Measurements from ENCODE around the gene ALDH3B2.

Gene ALDH3B2

DNA sequence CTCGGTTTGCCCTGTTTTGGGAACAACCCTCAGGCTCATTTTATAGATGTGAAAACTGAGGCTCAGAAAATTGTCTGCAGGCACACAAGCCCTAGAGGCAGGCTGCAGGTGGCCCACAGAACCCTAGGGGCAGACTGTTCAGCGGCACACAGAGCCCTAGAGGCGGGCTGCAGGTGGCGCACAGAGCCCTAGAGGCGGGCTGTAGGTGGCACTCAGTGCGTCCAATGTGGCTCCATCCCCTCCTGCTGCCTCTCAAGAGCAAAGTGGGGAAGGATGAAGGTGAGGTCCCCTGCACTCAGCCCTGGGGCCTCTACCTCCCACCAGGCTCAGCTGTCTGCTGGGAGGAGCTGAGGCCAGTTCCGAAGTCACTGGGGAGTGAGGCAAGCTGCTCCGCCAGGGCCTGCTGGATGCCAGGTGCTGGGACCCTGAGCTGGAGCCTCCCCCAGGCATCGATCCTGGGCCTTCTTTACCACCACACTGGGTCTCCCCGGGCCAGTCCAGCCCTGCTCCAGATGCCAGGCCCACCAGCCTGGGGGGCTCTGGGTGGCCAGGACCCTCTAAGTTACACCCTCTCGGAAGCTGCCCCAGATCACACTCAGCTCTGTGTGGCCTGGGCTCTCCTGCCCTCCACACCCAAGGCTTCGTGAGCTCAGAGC is 26.2 kb downstream of the ALDH3B2 start:
- no peak for DNase-seq (ENCODE audit: low read depth)
- TF ChIP-seq, protein P1, sequence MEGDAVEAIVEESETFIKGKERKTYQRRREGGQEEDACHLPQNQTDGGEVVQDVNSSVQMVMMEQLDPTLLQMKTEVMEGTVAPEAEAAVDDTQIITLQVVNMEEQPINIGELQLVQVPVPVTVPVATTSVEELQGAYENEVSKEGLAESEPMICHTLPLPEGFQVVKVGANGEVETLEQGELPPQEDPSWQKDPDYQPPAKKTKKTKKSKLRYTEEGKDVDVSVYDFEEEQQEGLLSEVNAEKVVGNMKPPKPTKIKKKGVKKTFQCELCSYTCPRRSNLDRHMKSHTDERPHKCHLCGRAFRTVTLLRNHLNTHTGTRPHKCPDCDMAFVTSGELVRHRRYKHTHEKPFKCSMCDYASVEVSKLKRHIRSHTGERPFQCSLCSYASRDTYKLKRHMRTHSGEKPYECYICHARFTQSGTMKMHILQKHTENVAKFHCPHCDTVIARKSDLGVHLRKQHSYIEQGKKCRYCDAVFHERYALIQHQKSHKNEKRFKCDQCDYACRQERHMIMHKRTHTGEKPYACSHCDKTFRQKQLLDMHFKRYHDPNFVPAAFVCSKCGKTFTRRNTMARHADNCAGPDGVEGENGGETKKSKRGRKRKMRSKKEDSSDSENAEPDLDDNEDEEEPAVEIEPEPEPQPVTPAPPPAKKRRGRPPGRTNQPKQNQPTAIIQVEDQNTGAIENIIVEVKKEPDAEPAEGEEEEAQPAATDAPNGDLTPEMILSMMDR (conservative IDR thresholded peaks at IDR 0.05; ENCODE audit: low read length) = no peak
- H3K4me3 ChIP-seq (ENCODE audit: low read length) = no peak overlapping the region

DNA sequence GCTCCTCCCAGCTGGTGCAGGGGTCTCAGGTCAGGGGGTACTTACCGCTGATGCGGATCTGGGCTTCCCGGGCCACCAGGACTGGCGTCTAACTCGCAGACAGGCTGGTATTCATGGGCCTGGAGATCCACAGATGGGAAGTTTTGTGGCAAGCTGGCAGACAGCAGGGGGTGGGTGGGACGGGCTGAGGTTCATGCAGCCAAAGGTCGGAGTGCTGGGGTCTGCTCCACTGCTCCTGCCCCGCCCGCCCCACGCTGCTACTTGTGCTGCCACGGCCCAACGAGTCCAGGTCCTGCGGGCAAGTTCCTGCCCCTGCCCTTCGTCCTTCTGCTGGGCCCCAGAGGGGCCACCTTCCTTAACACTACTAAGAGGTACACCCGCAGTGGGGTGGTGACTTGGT is 27.0 kb downstream of the ALDH3B2 start:
- DNase-seq (ENCODE audit: low read depth) = no peak
- TF ChIP-seq, protein P1 (conservative IDR thresholded peaks at IDR 0.05; ENCODE audit: low read length) = no peak
- no peak overlapping the region for H3K4me3 ChIP-seq (ENCODE audit: low read length)

DNA sequence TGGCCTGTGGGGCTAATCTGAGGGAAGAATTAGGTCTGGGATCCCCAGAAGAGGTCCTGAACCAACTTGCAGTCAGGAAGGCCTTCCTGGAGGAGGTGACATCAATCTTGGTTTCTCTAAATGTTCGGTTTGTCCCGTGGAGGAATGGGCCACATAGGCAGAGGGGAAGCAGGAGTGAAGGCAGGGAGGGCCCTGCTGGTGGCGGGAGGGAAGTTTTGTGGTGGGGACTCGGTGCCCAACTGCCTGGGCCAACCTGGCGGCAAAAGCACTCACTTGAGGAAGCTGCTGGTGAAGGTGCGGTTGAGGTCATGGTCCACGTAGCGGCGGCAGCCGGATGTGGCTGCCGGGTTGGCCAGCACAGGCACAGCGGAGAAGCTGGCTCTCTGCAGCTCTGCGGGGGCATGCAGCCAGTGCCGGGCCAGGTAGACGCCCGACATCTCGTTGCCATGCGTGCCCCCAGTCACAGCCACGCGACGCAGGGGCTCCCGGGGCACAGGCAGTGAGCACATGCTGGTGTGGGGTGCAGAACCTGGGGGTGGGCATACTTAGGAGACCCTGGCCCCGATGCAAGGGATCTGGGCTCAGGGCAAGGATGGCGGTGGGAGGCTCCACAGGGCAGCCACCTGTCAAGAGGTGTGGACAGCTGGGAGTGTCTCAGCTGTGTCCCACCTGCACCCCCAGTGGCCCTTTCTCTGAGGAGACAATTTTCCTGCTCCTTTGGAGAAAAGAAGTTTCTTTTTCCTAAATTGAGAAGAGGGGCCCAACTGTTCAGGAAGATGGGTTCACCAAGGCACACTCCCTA is 27.7 kb downstream of the ALDH3B2 start:
- no peak for DNase-seq (ENCODE audit: low read depth)
- H3K4me3 ChIP-seq (ENCODE audit: low read length) = no peak overlapping the region
- TF ChIP-seq, protein P1 (conservative IDR thresholded peaks at IDR 0.05; ENCODE audit: low read length) = no peak

DNA sequence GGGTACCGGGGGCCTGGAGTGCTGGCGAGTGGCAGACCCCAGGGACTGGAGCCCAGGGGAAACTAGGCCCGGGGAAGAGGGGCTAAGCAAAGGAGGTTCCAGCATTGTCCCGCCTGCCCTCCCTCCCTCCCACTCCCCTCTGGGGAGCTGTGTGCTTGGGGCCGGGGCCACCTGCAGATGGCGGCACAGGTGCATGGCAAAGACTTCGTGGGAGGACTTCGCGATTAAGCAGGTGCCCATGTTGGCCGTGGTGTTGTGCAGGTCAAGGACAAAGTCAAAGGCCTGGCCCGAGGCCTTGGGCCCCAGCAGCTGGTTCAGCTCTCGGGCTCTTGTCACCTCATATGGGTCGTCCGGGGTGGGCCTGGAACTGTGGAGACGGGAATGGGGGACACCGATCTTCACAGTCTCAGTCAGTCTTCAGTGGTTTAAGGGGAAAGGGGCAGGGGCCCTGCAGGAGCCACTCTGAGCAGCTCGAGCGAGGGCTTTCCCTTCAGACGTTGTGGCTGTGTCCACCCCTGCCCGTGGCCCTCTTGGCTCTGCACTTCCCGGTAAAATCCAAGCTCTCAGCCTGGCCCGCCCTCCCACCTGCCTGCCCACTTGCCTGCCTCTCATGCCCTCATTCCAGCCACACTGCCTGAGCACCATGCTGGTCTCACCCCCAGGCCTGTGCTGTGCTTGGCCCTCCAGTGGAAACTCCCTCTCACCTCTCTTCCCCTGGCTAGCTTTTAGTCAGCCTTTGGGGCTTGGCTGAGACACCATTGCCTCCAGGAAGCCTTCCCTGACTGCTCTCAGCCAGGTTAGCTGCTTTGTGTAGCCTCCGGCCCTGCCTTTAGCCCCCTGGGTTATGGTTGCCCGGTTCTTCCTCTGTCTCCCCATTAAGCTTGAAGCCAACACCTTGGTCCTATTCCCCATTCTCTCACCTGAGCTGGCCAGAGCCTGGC is 28.6 kb downstream of the ALDH3B2 start:
- no peak overlapping the region for H3K4me3 ChIP-seq (ENCODE audit: low read length)
- TF ChIP-seq, protein P1 (conservative IDR thresholded peaks at IDR 0.05; ENCODE audit: low read length) = no peak
- DNase-seq (ENCODE audit: low read depth) = no peak

DNA sequence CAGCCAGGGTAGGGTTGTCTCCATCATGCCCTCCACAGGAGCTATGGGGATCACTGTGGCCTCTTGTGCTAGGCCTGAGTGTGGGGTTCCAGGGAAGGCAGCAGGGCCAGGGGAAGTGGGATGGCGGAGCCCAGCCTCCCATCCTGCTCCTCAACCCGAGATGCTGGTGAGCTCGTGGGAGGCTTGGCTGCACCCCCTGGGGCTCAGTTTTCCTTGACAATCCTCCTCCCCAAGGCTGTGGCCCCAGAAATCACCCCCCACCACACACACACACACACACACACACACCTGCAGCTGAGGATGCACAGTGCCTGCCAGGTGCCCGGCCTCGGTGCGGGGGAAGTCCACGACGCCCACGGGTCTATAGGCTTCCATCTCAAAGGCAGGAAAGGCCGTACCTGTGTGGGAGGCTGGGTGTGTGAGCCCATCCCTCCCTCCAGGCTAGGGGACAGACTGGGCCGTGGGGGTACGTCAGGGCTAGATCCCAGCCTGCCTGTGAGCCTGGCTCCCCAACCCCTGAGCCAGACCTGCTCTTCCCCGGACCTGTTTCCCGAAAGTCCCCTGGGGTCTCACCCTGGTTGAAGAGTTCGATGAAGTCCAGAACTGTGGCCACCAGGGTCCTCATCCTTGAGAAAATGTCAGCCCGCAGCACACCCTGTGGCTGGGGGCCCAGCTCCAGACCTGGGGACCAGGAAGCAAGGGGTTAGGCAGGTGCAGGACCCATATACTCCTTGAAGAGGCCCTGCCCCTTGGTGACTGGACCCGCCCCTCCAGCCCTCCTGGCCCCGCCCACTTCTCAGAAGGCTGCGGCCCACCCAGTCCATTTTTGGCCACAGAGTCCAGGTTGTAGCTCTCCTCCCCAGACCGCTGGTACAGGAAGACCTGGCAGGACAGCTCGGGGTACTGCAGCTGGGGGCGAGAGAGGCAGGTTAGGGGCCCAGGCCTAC is 29.7 kb downstream of the ALDH3B2 start:
- H3K4me3 ChIP-seq (ENCODE audit: low read length) = no peak overlapping the region
- TF ChIP-seq, protein P1 (conservative IDR thresholded peaks at IDR 0.05; ENCODE audit: low read length) = no peak
- DNase-seq (ENCODE audit: low read depth) = no peak

DNA sequence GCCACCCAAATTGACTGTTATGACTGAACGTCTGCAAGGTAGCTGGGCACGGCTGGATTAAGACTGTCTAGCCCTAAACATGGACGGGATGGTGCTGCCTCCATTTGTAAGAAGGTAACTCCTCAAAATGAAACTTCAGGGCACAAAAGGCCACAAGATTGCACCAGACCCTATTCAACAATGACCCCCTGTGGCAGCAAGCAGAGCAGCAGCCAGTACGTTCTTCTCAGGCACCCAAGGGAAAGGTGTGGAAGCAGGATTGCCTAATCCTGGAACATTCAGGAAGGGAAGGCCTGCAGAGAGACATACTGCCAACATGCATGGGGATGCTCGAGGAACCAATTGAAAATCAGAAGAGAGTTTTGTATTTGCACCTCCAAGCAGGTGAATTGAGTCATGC is 30.4 kb downstream of the ALDH3B2 start:
- DNase-seq (ENCODE audit: low read depth) = no peak
- no peak overlapping the region for H3K4me3 ChIP-seq (ENCODE audit: low read length)
- TF ChIP-seq, protein P1 (conservative IDR thresholded peaks at IDR 0.05; ENCODE audit: low read length) = peak; percentile 19
